Measurements from ENCODE around the gene CCHCR1.

DNA sequence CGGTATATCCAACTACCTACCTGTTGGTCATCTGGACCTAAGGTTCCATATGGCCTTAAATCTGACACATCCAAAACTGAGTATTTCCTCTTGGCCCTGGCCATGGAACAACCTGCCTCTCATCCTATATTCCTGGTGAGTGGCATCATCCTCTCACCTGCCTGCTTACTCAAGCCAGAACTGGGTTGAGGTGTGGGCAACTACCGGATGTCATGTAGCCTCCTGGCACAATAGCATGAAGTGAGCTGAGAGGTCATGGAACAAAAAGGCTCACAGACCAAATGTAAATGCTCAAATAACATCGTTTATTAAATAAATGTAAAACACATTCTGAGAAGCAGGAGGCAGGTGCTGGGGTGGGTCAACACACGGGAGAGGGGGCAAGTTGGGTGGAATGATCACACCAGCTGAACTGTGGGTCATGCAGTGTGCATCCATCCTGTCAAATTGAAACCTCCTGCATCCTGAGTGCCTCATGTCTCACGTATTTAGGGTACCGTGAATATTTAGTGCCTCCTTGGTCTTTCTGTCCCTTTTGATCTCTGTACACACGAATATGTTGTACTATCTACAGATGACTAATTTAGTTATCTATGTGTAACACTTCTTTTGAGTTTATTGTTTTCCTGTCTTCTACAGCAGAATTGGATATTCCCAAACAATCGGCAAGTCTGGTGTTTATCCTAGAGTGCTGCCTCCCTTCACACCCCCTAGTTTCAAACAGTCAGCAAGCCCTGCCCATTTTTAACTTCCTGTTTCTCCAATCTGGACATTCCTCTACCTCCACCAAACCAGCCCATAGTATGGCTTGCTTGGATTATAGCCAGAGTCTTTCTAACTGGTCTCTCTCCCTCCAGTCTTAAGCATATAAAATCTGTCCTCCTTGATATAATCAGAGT lies 20.8 kb upstream of the CCHCR1 start:
- TF ChIP-seq, protein P1, sequence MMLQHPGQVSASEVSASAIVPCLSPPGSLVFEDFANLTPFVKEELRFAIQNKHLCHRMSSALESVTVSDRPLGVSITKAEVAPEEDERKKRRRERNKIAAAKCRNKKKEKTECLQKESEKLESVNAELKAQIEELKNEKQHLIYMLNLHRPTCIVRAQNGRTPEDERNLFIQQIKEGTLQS (IDR thresholded peaks at IDR 0.05) = no peak
- TF ChIP-seq, protein P1 (CRISPR knock-in tag; conservative IDR thresholded peaks at IDR 0.05) = no peak
- TF ChIP-seq, protein P2, sequence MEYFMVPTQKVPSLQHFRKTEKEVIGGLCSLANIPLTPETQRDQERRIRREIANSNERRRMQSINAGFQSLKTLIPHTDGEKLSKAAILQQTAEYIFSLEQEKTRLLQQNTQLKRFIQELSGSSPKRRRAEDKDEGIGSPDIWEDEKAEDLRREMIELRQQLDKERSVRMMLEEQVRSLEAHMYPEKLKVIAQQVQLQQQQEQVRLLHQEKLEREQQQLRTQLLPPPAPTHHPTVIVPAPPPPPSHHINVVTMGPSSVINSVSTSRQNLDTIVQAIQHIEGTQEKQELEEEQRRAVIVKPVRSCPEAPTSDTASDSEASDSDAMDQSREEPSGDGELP (CRISPR knock-in tag; IDR thresholded peaks at IDR 0.05; ENCODE audit: borderline replicate concordance) = no peak
- TF ChIP-seq, protein P3, sequence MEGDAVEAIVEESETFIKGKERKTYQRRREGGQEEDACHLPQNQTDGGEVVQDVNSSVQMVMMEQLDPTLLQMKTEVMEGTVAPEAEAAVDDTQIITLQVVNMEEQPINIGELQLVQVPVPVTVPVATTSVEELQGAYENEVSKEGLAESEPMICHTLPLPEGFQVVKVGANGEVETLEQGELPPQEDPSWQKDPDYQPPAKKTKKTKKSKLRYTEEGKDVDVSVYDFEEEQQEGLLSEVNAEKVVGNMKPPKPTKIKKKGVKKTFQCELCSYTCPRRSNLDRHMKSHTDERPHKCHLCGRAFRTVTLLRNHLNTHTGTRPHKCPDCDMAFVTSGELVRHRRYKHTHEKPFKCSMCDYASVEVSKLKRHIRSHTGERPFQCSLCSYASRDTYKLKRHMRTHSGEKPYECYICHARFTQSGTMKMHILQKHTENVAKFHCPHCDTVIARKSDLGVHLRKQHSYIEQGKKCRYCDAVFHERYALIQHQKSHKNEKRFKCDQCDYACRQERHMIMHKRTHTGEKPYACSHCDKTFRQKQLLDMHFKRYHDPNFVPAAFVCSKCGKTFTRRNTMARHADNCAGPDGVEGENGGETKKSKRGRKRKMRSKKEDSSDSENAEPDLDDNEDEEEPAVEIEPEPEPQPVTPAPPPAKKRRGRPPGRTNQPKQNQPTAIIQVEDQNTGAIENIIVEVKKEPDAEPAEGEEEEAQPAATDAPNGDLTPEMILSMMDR (IDR thresholded peaks at IDR 0.05 in 2 of 3, conservative IDR thresholded peaks at IDR 0.05 in 1 of 3; ENCODE audit: insufficient read depth in 2 of 3, low read depth in 1 of 3, low read length in 3 of 3) = no peak
- no peak for TF ChIP-seq HNRNPLL (IDR thresholded peaks at IDR 0.05; ENCODE audit: low read depth, low read length, poor library complexity, severe bottlenecking)
